ENCODE measurements around the gene CDK5R2. TPM values are rescaled to one million over a fixed set of nuclear protein-coding genes. Genes with fewer than 3 reads are reported as not detected.

The CDK5R2 gene
- total and polyA plus RNA-seq, 2 donors from 2014 or later, result not detected

DNA sequence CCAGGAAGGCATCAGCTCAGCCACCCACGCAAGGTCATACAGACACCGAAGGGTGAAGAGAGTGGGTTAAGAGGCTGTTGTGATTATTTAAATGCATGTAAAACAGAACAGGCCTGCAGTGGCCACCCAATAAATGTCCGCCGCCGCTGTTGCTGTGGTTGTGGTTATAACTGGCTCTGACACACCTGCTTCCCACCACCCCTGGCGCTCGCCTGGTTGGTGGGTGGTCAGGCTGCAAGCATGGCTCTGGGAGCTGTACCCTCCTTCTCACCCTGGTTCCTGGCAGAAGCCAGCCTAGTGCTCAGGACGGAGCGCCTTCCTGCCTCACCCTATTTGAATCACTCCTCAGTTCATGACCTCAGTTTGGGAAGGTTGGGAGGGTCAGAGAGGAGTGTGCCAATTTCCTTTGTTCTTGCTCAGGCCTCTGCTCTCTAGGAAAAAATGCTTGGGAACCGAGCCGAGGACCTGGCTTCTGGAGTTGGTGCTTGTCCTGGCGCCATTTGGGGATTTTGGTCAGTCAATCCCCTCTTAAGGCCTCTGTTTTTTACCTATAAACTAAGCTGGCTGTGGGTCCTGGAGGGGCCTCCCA is 39.0 kb downstream of the CDK5R2 start:
- no peaks in the 10 kb centered on the region for H3K36me3 ChIP-seq (ENCODE audit: control insufficient read depth in 2 of 3, insufficient read depth in 3 of 3, low read length in 3 of 3)
- peaks cover 48% of the 10 kb centered on the region for H3K27me3 ChIP-seq (ENCODE audit: control insufficient read depth, insufficient read depth, low read length)
- H3K4me1 ChIP-seq (ENCODE audit: control insufficient read depth in 2 of 3, insufficient read depth in 2 of 3, low read depth in 1 of 3, low read length in 3 of 3), result peaks cover 0 to 21% (median 0%) of the 10 kb centered on the region in 3 donors
- no peak for DNase-seq
- intact Hi-C loops (cut with DNase I), result no loop called here
- H3K9me3 ChIP-seq (ENCODE audit: control insufficient read depth in 2 of 3, insufficient read depth in 1 of 3, low read length in 3 of 3), result no peaks in the 10 kb centered on the region
- H3K27ac ChIP-seq (ENCODE audit: low read depth in 2 of 2, low read length in 2 of 2), result no peak overlapping the region
- H3K9ac ChIP-seq (ENCODE audit: low read length in 3 of 3), result no peak overlapping the region
- H3K4me3 ChIP-seq (ENCODE audit: low read length in 3 of 3), result no peak overlapping the region
- FAIRE-seq, result no peak
- TF ChIP-seq CTCF (IDR thresholded peaks at IDR 0.05; ENCODE audit: borderline replicate concordance, extremely low read depth, insufficient read depth), result no peak

GRCh38 chr2:218999021-218999880 is 39.8 kb downstream of the CDK5R2 start:
- peaks cover 0 to 17% (median 0%) of the 10 kb centered on the region in 3 donors for H3K4me1 ChIP-seq (ENCODE audit: control insufficient read depth in 2 of 3, insufficient read depth in 2 of 3, low read depth in 1 of 3, low read length in 3 of 3)
- no peaks in the 10 kb centered on the region for H3K36me3 ChIP-seq (ENCODE audit: control insufficient read depth in 2 of 3, insufficient read depth in 3 of 3, low read length in 3 of 3)
- FAIRE-seq, result no peak
- TF ChIP-seq CTCF (IDR thresholded peaks at IDR 0.05; ENCODE audit: borderline replicate concordance, extremely low read depth, insufficient read depth), result no peak
- DNase-seq, result no peak
- H3K4me3 ChIP-seq (ENCODE audit: low read length in 3 of 3), result no peak overlapping the region
- intact Hi-C loops (cut with DNase I), result no loop called here
- H3K27me3 ChIP-seq (ENCODE audit: control insufficient read depth, insufficient read depth, low read length), result peaks cover 48% of the 10 kb centered on the region
- H3K27ac ChIP-seq (ENCODE audit: low read depth in 2 of 2, low read length in 2 of 2), result no peak overlapping the region
- H3K9ac ChIP-seq (ENCODE audit: low read length in 3 of 3), result no peak overlapping the region
- H3K9me3 ChIP-seq (ENCODE audit: control insufficient read depth in 2 of 3, insufficient read depth in 1 of 3, low read length in 3 of 3), result no peaks in the 10 kb centered on the region

- peaks cover 0 to 17% (median 0%) of the 10 kb centered on the region in 3 donors for H3K4me1 ChIP-seq (ENCODE audit: control insufficient read depth in 2 of 3, insufficient read depth in 2 of 3, low read depth in 1 of 3, low read length in 3 of 3)
- DNase-seq (peak in 1 of 5 donors; percentile 67), FAIRE-seq (no peak)
- no peak overlapping the region for H3K27ac ChIP-seq (ENCODE audit: low read depth in 2 of 2, low read length in 2 of 2)
- no peak overlapping the region for H3K9ac ChIP-seq (ENCODE audit: low read length in 3 of 3)
- H3K36me3 ChIP-seq (ENCODE audit: control insufficient read depth in 2 of 3, insufficient read depth in 3 of 3, low read length in 3 of 3), result no peaks in the 10 kb centered on the region
- H3K27me3 ChIP-seq (ENCODE audit: control insufficient read depth, insufficient read depth, low read length), result peaks cover 45% of the 10 kb centered on the region
- no peak for TF ChIP-seq CTCF (IDR thresholded peaks at IDR 0.05; ENCODE audit: borderline replicate concordance, extremely low read depth, insufficient read depth)
- H3K9me3 ChIP-seq (ENCODE audit: control insufficient read depth in 2 of 3, insufficient read depth in 1 of 3, low read length in 3 of 3), result no peaks in the 10 kb centered on the region
- intact Hi-C loops (cut with DNase I), result no loop called here
- no peak overlapping the region for H3K4me3 ChIP-seq (ENCODE audit: low read length in 3 of 3)
These were observed 40.6 kb downstream of the CDK5R2 start for GRCh38 chr2:218999881-219000568.

Data from kidney (tissue), 14 donors.